Panc1 (cell line): ENCODE results near the gene STX2. TPM values are rescaled to one million over a fixed set of nuclear protein-coding genes. Genes with fewer than 3 reads are reported as not detected.
"Not testable (repeated sequence)": the region's sequence is repeated elsewhere in the genome, so short reads cannot be mapped to it uniquely, and the experiment has no call there.

ENCODE experiments used
- ATAC-seq: fragments of 200-7000 bp; cut with Tn5 transposase; 2 replicates; pipeline ENCODE4 v1.9.1; 2020; ENCODE audit warnings: mild to moderate bottlenecking, moderate library complexity
- BruUV-seq: library from RNA; stranded (reverse); fragments of 400-500 nt; replicated peaks from 2 replicates; lab custom pipeline; 2021; lab: Mats Ljungman, UMichigan
- CTCF ChIA-PET: fragments of 300-600 bp; sonication (Branson Sonifier 250); formaldehyde crosslinking; loops from one replicate; lab custom pipeline; 2022; ENCODE audit warnings: antibody characterized with exemption; lab: Charles Lee
- POLR2A ChIA-PET: fragments of 300-600 bp; sonication (Branson Sonifier 250); formaldehyde crosslinking; loops from one replicate; lab custom pipeline; 2022; ENCODE audit warnings: antibody characterized with exemption; lab: Charles Lee
- DNase-seq: peaks from one replicate; pipeline ENCODE4 v3.0.0-alpha.2; 2010; ENCODE audit warnings: low read depth, low spot score
- H3K27ac ChIP-seq: 2 replicates; pipeline ENCODE4 v1.5.1; 2011; ENCODE audit warnings: mild to moderate bottlenecking, low read length, inconsistent platforms
- H3K27me3 ChIP-seq: fragments of 200-500 bp; sonication (Bioruptor generic); 2 replicates; pipeline ENCODE4 v1.6.0; 2014; ENCODE audit warnings: low read length, inconsistent platforms; ENCODE audit not compliant: control insufficient read depth, insufficient read depth
- H3K36me3 ChIP-seq: fragments of 200-500 bp; sonication (Bioruptor generic); 2 replicates; pipeline ENCODE4 v1.5.1; 2014; ENCODE audit warnings: inconsistent platforms, mild to moderate bottlenecking, low read length, moderate library complexity; ENCODE audit not compliant: control insufficient read depth, insufficient read depth
- H3K4me1 ChIP-seq: 2 replicates; pipeline ENCODE4 v1.5.1; 2011; ENCODE audit warnings: inconsistent platforms, mild to moderate bottlenecking, low read length, moderate library complexity; ENCODE audit not compliant: control insufficient read depth, insufficient read depth
- H3K4me3 ChIP-seq, 2 experiments: 2 replicates each; pipeline ENCODE4 v1.5.1; 2011 to 2012; ENCODE audit warnings: low read depth in 2 of 2, low read length in 2 of 2, mild to moderate bottlenecking in 2 of 2, inconsistent platforms in 1 of 2, moderate library complexity in 1 of 2
- H3K9me3 ChIP-seq: fragments of 200-500 bp; sonication (Bioruptor generic); 2 replicates; pipeline ENCODE4 v1.5.1; 2014; ENCODE audit warnings: low read depth, mild to moderate bottlenecking, inconsistent platforms, low read length, moderate library complexity; ENCODE audit not compliant: control insufficient read depth, insufficient read depth
- CTCF ChIP-seq: fragments of 450-650 bp; IDR thresholded peaks from 2 replicates; pipeline ENCODE4 v1.5.1; 2017; ENCODE audit warnings: mild to moderate bottlenecking
- POLR2AphosphoS5 ChIP-seq: IDR thresholded peaks from 2 replicates; pipeline ENCODE4 v1.6.1; 2012; ENCODE audit warnings: mild to moderate bottlenecking, low read depth, low read length, moderate library complexity
- REST ChIP-seq, 2 experiments: IDR thresholded peaks; 2 replicates each; pipeline ENCODE4 v1.6.1; 2011 to 2012; ENCODE audit warnings: low read depth in 2 of 2, control low read depth in 1 of 2, low read length in 1 of 2, mild to moderate bottlenecking in 1 of 2, moderate library complexity in 1 of 2; ENCODE audit not compliant: insufficient read depth in 1 of 2
- SIN3A ChIP-seq: IDR thresholded peaks from 2 replicates; pipeline ENCODE4 v1.6.1; 2012; ENCODE audit warnings: low read depth, mild to moderate bottlenecking, low read length, moderate library complexity, borderline replicate concordance; ENCODE audit not compliant: insufficient read depth
- TCF7L2 ChIP-seq: IDR thresholded peaks from 2 replicates; pipeline ENCODE4 v1.6.1; 2011; ENCODE audit warnings: mild to moderate bottlenecking, low read depth, low read length, inconsistent platforms
- in situ Hi-C: cut with HindIII; loops from 2 replicates; pipeline ENCODE4 v1.10.0; 2016; ENCODE audit warnings: low sequenced_read_pairs, low pct_unique_long_range_greater_than_20kb
- intact Hi-C: fragments of 100-400 bp; cut with micrococcal nuclease; formaldehyde crosslinking; loops from one replicate; pipeline ENCODE4 v1.10.0; 2022; ENCODE audit not compliant: unreplicated experiment
- total RNA-seq: library from RNA; stranded (reverse); gene quantifications from one replicate; pipeline ENCODE4 v1.2.1, GENCODE V29; 2021; ENCODE audit not compliant: unreplicated experiment

STX2 gene
- total RNA-seq, 1 experiment from 2014 or later, result 34.0 TPM

GRCh38 chr12:130783110-130783715 lies 55.8 kb downstream of the STX2 start:
- intact Hi-C loops (no loop called here), in situ Hi-C loops (no loop called here)
- ATAC-seq, result no peak
- no peaks in the 10 kb centered on the region for H3K27me3 ChIP-seq
- H3K27ac ChIP-seq, result no peak overlapping the region
- no peaks in the 10 kb centered on the region for H3K36me3 ChIP-seq
- no peaks in the 10 kb centered on the region for H3K4me1 ChIP-seq
- no TSS peak for BruUV-seq
- POLR2A ChIA-PET, result no interaction called here
- TF ChIP-seq POLR2AphosphoS5 (no peak), SIN3A (no peak), TCF7L2 (no peak), REST (IDR thresholded peaks at IDR 0.05; ENCODE audit: insufficient read depth in 1 of 2, low read depth in 2 of 2, low read length in 1 of 2) (no peak), CTCF (no peak)
- no peak for DNase-seq
- no peak overlapping the region for H3K4me3 ChIP-seq
- CTCF ChIA-PET, result no interaction called here
- no peaks in the 10 kb centered on the region for H3K9me3 ChIP-seq

- H3K36me3 ChIP-seq, DNase-seq, intact Hi-C loops, POLR2A ChIA-PET, CTCF ChIA-PET, H3K27me3 ChIP-seq, BruUV-seq, H3K9me3 ChIP-seq, H3K27ac ChIP-seq, in situ Hi-C loops, ATAC-seq, H3K4me3 ChIP-seq, H3K4me1 ChIP-seq: not testable (repeated sequence)
These were observed 56.8 kb downstream of the STX2 start for GRCh38 chr12:130782245-130782644.

- TF ChIP-seq TCF7L2 (no peak), SIN3A (no peak), POLR2AphosphoS5 (no peak), CTCF (no peak), REST (IDR thresholded peaks at IDR 0.05; ENCODE audit: insufficient read depth in 1 of 2, low read depth in 2 of 2, low read length in 1 of 2) (no peak)
- H3K36me3 ChIP-seq, result no peaks in the 10 kb centered on the region
- CTCF ChIA-PET, result no interaction called here
- no peaks in the 10 kb centered on the region for H3K27me3 ChIP-seq
- POLR2A ChIA-PET, result no interaction called here
- no peak for ATAC-seq
- H3K9me3 ChIP-seq, result no peaks in the 10 kb centered on the region
- no peak for DNase-seq
- in situ Hi-C loops, result no loop called here
- H3K4me3 ChIP-seq, result no peak overlapping the region
- intact Hi-C loops, result no loop called here
- no peak overlapping the region for H3K27ac ChIP-seq
- no TSS peak for BruUV-seq
- peaks cover 14% of the 10 kb centered on the region for H3K4me1 ChIP-seq
These were observed 58.0 kb downstream of the STX2 start for GRCh38 chr12:130780880-130781575.
